ENCODE results near the gene LMCD1.
A peak's percentile ranks its signal among the peaks of the same experiment; 100 is the strongest.

Gene LMCD1

DNA sequence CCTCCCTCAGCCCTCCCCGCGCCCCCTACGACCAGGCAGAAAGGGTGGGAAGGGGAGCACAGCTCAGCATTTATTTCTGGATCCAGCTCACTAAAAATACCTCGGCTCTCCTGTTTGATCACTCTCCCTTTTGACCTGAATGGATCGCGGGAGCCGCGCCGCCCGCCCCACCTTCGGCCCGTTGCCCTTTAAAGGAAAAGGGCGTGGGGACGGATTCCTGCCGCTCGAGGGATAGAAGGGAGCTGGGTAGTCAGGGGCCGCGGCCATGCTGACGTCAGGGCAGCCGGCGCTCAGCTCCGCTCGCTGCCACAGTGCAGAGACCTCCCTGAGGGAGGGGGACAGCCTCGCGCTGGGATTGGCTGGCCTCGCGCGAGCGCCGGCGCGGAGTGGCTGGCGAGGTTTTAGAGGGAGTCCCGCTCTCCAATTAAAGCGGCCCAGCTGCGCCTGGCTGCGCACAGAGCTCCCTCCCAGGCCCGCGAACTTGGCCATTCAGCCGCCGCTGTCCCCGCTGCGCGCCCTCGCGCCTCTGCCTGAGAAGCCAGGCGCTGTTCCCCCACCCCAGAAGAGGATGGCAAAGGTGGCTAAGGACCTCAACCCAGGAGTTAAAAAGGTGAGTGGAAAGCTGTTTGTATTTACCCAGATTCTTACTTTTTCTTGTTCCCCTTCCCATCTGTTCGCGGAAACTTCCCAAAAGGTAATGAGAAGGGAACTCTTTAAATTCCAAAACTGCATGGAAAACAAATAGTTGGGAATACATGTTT, at the start of gene LMCD1:
Gene LMCD1, plus strand, starts transcription at position 453 of the 761 bp plus-strand sequence. Its CDS starts 116 bp downstream, at position 569.
- DNase-seq: peak; percentile 98

DNA sequence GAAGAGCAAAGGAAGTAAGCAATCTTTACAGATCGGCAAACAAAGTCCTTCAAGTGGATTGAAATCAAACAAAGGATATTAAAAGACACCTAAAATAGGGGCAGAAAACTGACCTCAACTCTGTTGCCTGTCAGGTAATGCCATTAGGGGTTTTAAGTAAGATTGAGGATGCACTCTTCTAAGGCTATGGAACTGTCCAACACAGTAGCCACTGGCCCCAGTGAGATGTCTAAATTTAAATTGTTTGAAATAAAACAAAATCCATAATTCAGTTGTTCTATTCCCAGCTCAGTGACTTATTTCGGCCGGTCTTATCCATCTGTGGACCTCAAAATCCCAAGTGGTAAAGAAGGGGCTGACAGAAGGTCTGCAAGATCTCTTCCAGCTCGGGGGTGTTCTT, 49.5 kb upstream of the LMCD1 start:
- DNase-seq: no peak

DNA sequence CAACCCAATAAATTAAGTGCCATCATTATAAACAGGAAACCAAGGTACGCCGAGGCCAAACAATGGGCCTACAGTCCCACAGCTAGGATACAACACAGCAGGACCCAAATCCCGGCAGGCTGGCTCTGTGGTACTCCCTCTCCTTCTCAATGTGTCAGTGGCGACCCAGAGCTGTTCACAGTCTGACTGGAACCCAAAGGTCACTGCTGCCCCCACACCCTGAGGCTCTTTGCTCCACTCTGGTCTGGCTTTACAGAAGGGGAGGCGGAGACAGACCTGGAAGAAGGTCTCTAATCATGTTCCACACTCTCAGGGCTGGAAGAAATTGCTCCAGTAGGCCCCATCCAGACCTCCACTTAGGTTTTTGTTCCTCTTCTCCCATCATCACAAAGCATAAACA, 48.5 kb upstream of the LMCD1 start:
- no peak for DNase-seq

GRCh38 chr3:8455526-8456411, 45.9 kb upstream of the LMCD1 start:
- no peak for DNase-seq

- DNase-seq: no peak
Measured at GRCh38 chr3:8456412-8456811, 45.2 kb upstream of the LMCD1 start.

DNA sequence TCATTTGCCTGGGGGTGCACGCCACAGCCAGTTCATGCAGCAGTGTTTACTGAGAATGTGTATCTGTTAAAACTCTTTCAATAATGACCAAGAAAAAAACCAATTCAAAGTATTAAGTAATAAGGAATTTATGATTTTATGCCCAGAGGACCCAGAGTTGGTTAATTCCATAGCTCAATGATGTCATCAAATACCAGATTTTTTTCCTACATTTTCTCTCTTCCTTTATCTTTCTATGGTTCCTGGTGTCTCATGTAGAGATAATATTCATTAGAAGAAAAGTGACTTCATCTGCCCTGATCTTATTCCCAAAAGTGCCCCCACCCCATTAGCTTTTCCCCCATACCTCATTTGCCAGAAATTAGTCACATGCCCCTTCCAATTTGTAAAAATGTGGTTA, 44.6 kb upstream of the LMCD1 start:
- DNase-seq: peak; percentile 50

DNA sequence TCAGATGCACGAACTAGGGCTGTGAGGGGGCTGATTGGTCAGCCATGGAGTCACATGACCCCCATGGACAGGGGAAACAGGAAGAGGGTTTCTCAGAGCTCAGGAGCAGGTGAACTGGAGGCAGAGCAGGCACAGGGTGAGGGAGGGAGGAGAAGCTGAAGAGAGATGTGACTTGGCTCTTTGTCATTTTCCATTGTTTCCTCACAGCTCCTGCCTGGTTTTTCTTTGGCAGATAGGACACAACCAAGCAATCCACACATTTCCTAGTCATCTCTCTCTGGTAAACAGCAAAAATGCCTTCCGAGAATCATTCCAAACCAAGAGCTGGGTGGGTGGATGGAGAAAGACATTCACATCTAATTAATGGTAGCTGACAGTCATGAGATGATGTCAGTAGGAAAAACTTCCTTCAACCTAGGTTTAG, 43.4 kb upstream of the LMCD1 start:
- no peak for DNase-seq

DNA sequence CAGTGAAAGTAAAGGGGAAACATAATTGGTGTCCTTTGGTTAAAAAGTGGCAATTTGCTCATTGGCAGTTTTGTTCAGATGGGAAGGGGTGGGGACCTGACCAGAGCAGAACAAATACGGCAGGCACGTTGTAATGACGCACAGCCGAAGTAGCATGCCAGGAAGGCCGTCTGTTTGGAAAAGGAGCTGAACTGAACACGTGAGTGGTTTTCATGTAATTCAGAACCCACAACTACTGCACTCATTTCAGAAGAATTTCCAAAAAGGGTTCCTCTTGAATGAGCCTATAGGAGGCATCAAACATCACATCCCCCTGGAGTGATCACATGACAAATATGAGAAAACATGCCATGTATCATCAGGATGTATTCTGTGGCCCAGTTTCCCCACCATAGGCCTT, 42.9 kb upstream of the LMCD1 start:
- DNase-seq: no peak

DNA sequence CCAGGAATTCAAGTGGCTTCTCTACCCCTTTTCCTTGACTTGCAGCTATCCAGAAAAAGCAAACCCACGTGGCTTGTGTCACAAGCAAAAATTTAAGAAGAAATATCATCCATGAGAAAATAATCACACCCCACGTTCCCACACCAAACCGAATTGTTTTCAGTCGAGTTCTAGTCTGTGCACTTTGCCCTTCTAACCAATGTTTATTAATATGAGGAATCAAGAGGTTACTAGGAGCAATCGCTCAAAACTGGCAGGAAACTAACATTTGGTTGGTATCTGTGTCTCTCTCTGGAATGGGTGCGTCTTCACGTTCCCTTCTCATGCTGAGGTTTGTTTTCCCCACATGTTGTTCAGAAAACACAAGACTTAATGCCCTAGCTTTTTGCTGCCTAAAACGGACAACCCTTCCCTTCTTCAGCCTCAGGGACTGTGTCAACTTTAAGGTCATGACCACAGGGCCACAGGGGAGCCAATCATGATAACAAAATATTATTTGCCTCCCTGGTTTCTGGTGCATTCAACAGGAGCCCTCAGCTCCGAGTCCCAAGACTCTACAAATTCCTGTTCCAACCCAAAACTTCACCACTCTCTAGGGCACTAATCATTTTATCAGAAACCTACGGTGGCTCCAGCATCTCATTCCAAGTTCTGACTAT, 41.4 kb upstream of the LMCD1 start:
- no peak for DNase-seq

DNA sequence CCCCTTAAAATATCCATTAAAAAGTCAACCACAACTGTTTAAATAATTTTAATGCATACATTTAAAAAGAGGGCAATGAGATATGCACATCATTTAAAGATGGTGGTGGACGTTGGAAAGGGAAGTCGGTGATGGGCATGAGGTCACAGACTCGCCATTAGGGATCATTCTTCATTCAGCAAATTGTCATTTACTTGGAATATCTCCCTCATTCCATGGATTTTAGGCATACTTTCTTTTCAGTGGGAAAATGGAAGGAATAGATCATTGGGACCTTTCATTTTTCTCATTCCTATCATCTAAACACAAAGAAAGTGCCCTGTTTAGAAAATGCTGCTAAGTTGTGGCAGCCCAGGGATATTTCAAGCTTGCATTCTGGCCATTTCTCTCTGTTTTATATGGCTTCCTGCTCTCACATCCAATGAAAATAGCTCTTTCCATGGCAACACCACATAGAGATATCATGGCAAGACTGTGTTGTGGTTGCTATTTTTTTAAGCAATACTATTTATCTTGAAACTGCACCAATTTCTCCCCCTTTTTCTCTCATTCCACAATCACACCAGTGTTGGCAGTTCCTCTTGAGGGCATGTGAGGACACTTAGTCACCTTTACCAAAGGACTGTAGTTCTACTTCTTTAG, 40.7 kb upstream of the LMCD1 start:
- no peak for DNase-seq

GRCh38 chr3:8464668-8465067, 37.0 kb upstream of the LMCD1 start:
- DNase-seq: no peak

DNA sequence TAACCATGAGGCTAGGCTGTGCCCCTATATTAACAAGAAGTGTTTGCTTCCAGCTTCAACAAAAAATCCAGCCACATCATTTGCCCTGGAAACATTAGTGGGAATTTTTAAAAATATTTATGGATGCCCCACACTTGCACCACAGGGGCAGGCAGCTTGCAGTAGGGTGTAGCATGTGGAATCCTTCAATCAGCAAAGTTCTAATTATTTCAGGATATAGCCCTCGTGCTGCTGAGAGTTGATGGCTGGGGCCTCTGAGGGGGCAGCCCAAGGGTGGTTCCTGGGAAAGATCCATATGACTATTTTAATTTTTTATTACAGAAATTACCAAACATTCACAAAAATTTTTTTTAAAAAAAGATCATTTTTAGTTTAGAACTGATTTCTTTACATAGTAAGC, 35.1 kb upstream of the LMCD1 start:
- DNase-seq: no peak

DNA sequence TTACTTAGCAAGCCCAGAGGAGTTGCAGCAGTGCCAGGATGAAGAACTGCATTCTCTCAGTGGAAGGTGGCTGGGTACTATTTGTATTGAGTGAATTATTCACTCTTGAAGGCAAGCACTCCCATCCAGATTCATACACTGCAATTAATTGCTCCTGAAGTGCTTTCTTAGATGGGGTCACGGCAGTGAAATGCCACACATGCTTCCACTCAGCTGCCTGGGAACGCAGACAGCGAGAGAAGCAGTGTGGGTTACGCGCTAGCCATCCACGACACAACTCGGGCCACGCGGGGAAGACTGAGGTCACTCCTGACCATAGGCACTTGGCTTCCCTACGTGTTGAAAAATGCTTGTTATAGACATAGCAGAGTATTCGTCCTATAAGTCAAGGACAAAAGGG, 30.8 kb upstream of the LMCD1 start:
- DNase-seq: no peak

- no peak for DNase-seq
Measured at GRCh38 chr3:8472549-8472948, 29.1 kb upstream of the LMCD1 start.

DNA sequence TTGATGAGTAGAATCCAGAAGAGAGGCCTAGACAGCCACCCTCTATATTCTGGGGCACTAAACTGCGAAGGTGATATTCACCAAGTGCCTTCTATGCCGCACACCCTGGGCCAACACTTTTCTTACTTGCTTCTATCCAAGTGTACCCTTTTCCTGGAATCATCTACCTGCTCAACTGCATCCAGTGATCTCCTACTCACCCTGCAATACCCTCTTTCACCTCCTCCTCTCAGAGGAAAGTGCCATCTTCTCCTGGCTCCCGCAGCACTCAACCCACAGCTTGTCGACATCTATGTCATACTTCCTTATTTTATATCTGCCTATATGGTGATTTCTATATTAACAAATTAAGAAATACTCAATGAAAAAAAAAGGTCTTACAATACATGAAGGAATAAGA, 28.6 kb upstream of the LMCD1 start:
- no peak for DNase-seq

- no peak for DNase-seq
Measured at GRCh38 chr3:8473990-8474389, 27.6 kb upstream of the LMCD1 start.

GRCh38 chr3:8474991-8475390, 26.6 kb upstream of the LMCD1 start:
- no peak for DNase-seq

GRCh38 chr3:8480699-8481098, 20.9 kb upstream of the LMCD1 start:
- no peak for DNase-seq

DNA sequence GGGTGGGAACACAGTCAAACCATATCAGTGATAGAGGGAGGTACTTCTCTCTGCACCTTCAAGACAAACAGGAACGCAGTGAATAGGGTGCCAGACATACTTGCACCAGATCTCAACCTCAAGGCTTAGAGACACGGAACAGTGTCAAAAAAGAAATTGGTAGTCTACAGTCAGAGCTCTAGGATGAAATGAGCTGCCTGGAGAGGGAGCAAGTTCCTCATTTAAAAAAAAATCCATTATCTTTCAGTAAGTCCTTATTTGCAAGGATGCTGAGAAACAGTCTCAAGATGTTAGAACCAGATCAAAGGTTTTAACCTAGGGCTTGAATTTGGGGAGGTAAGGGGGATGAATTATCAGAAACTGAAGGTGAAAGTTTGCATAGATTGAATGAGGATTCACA, 20.2 kb upstream of the LMCD1 start:
- DNase-seq: no peak

GRCh38 chr3:8482263-8482662, 19.4 kb upstream of the LMCD1 start:
- no peak for DNase-seq

DNA sequence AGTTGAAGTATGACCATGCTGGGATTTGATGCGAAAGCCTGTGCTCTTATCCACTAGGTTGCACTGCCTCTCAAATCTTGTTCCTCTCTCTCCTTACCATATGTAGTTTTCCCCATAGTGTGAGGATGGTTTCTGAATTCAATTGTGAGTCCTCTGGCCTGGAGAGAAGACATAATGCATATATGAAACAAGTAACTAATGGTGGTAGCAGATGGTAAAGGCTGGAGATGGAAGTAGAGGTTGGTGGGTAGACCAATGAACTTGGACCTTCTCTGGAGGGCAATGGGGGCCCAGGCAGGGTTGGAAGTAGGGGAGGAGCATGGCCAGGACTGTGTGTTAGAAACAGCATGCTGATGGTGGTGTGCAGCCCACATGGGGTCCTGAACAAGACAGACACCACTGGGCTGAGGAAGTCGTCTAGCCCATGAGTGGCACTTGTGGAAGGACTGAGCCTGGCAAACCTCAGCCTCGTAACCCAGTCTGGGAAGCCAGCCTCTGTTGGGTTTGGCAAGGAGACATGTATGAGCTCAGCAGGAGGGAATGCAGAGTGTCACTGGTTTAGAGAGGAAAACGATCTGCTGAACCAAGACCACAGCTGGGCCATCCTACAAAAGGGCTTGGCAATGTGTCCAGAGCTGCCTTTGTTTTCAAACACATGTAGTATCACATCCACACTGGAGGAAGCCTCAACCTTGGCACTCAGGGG, 18.5 kb upstream of the LMCD1 start:
- DNase-seq: peak; percentile 83

- no peak for DNase-seq
Measured at GRCh38 chr3:8484409-8485140, 17.0 kb upstream of the LMCD1 start.

Data from NCI-H226 (cell line).